GM12878 (cell line): Measurements from ENCODE around the gene CBX2. TPM values are rescaled to one million over a fixed set of nuclear protein-coding genes. Genes with fewer than 3 reads are reported as not detected.

Experiments used
- ATAC-seq: fragments of 200-7000 bp; cut with Tn5 transposase; 3 replicates; pipeline ENCODE4 v1.9.1; 2020; ENCODE audit warnings: mild to moderate bottlenecking, moderate library complexity
- BruUV-seq: library from RNA; stranded (reverse); fragments of 400-500 nt; replicated peaks from 2 replicates; lab custom pipeline; 2021; lab: Mats Ljungman, UMichigan
- CTCF ChIA-PET: fragments of 300-600 bp; sonication (Branson Sonifier 250); formaldehyde crosslinking; extraction: SDS; loops from one replicate; lab custom pipeline; 2021; ENCODE audit warnings: inconsistent platforms; lab: Yijun Ruan, JAX
- POLR2A ChIA-PET: fragments of 350-600 bp; formaldehyde crosslinking; extraction: SDS; loops from one replicate; lab custom pipeline; 2021; ENCODE audit warnings: inconsistent platforms; lab: Charles Lee
- RAD21 ChIA-PET: fragments of 300-600 bp; sonication (Branson Sonifier 250); formaldehyde crosslinking; loops from one replicate; lab custom pipeline; 2023; ENCODE audit warnings: antibody characterized with exemption; ENCODE audit not compliant: unreplicated experiment; lab: Charles Lee
- SMC1A ChIA-PET: fragments of 300-600 bp; sonication (Branson Sonifier 250); formaldehyde crosslinking; loops from one replicate; lab custom pipeline; 2023; ENCODE audit not compliant: unreplicated experiment, uncharacterized antibody; lab: Charles Lee
- DNase-seq: peaks from one replicate; pipeline ENCODE4 v3.0.0-alpha.2; 2011; ENCODE audit warnings: low read depth, low spot score
- FAIRE-seq: peaks from 3 replicates; lab custom pipeline; 2011; peaks lifted over from hg19 to GRCh38; lab: Jason Lieb, UNC
- H2AFZ ChIP-seq: 2 replicates; pipeline ENCODE4 v1.6.0; 2011; ENCODE audit warnings: low read depth, low read length, control low read depth; ENCODE audit not compliant: control insufficient read depth
- H3K27ac ChIP-seq: 2 replicates; pipeline ENCODE4 v1.5.1; 2011; ENCODE audit warnings: control low read depth; ENCODE audit not compliant: control insufficient read depth, insufficient read depth
- H3K27me3 ChIP-seq, 2 experiments: replicated peaks in 1 of 2; 2 replicates each; pipeline versions ENCODE4 v1.6.0 to v1.6.1; 2011; ENCODE audit warnings: low read length in 1 of 2; ENCODE audit not compliant: control insufficient read depth in 2 of 2, insufficient read depth in 2 of 2
- H3K36me3 ChIP-seq, 2 experiments: 2 replicates each; pipeline ENCODE4 v1.5.1; 2011; ENCODE audit warnings: low read length in 1 of 2; ENCODE audit not compliant: control insufficient read depth in 2 of 2, insufficient read depth in 2 of 2
- H3K4me1 ChIP-seq: 2 replicates; pipeline ENCODE4 v1.6.1; 2011; ENCODE audit warnings: mild to moderate bottlenecking, low read length, moderate library complexity, mixed read lengths; ENCODE audit not compliant: control insufficient read depth, insufficient read depth
- H3K4me2 ChIP-seq: 2 replicates; pipeline ENCODE4 v1.6.0; 2011; ENCODE audit warnings: control low read depth; ENCODE audit not compliant: control insufficient read depth, insufficient read depth
- H3K4me3 ChIP-seq: fragments of 200-600 bp; sonication (generic); 2 replicates; pipeline ENCODE4 v1.5.1; 2016
- H3K79me2 ChIP-seq: 2 replicates; pipeline ENCODE4 v1.6.0; 2011; ENCODE audit warnings: low read length; ENCODE audit not compliant: control insufficient read depth, insufficient read depth
- H3K9ac ChIP-seq: 2 replicates; pipeline ENCODE4 v1.8.0; 2011; ENCODE audit warnings: low read length, control low read depth, mixed read lengths; ENCODE audit not compliant: control insufficient read depth, insufficient read depth
- H3K9me3 ChIP-seq: replicated peaks from 3 replicates; pipeline ENCODE4 v1.5.1; 2011; ENCODE audit warnings: mild to moderate bottlenecking, low read length; ENCODE audit not compliant: control insufficient read depth, insufficient read depth
- H4K20me1 ChIP-seq: 2 replicates; pipeline ENCODE4 v1.6.0; 2011; ENCODE audit not compliant: control insufficient read depth, insufficient read depth
- ATF2 ChIP-seq: IDR thresholded peaks from 2 replicates; pipeline ENCODE4 v1.6.1; 2012; ENCODE audit warnings: low read length, inconsistent platforms
- ATF3 ChIP-seq: IDR thresholded peaks from 2 replicates; pipeline ENCODE4 v1.6.1; 2011; ENCODE audit warnings: low read depth, mild to moderate bottlenecking, low read length, moderate library complexity, borderline replicate concordance; ENCODE audit errors: extremely low read depth
- BCL11A ChIP-seq: IDR thresholded peaks from 2 replicates; pipeline ENCODE4 v1.6.1; 2011; ENCODE audit warnings: low read depth, low read length
- HDGF ChIP-seq: fragments of 450-650 bp; IDR thresholded peaks from 2 replicates; pipeline ENCODE4 v1.6.1; 2016; ENCODE audit warnings: antibody characterized with exemption
- MEF2A ChIP-seq: IDR thresholded peaks from 2 replicates; pipeline ENCODE4 v1.6.1; 2011; ENCODE audit warnings: low read depth, mild to moderate bottlenecking, low read length, moderate library complexity; ENCODE audit not compliant: insufficient read depth
- MEF2B ChIP-seq: fragments of 450-650 bp; IDR thresholded peaks from 2 replicates; pipeline ENCODE4 v1.6.1; 2018; ENCODE audit warnings: mild to moderate bottlenecking, moderate library complexity; ENCODE audit not compliant: partially characterized antibody, poor library complexity, severe bottlenecking
- MTA3 ChIP-seq: IDR thresholded peaks from 2 replicates; pipeline ENCODE4 v1.6.1; 2012; ENCODE audit warnings: low read length, inconsistent platforms, borderline replicate concordance
- MXI1 ChIP-seq: fragments of 150-350 bp; IDR thresholded peaks from 2 replicates; pipeline ENCODE4 v1.6.1; 2011; ENCODE audit warnings: low read depth, mild to moderate bottlenecking, inconsistent platforms, low read length, improper control_type of control experiment
- NFYB ChIP-seq: IDR thresholded peaks from 2 replicates; pipeline ENCODE4 v1.6.1; 2011; ENCODE audit warnings: low read depth, mild to moderate bottlenecking, low read length, improper control_type of control experiment, moderate library complexity; ENCODE audit not compliant: insufficient read depth
- NRF1 ChIP-seq: conservative IDR thresholded peaks from 2 replicates; pipeline ENCODE4 v1.6.1; 2011; ENCODE audit warnings: mild to moderate bottlenecking, low read depth, low read length, improper control_type of control experiment
- POLR2AphosphoS5 ChIP-seq: IDR thresholded peaks from 2 replicates; pipeline ENCODE4 v1.6.1; 2011; ENCODE audit warnings: mild to moderate bottlenecking, low read length, inconsistent platforms
- RELA ChIP-seq: fragments of 450-650 bp; IDR thresholded peaks from 2 replicates; pipeline ENCODE4 v1.8.0; 2014; ENCODE audit warnings: borderline replicate concordance; ENCODE audit not compliant: partially characterized antibody
- SPI1 ChIP-seq: IDR thresholded peaks from 2 replicates; pipeline ENCODE4 v1.6.1; 2011; ENCODE audit warnings: low read depth, mild to moderate bottlenecking, low read length, moderate library complexity, borderline replicate concordance; ENCODE audit not compliant: insufficient read depth
- TBL1XR1 ChIP-seq: IDR thresholded peaks from 2 replicates; pipeline ENCODE4 v1.6.1; 2012; ENCODE audit warnings: low read depth, low read length, improper control_type of control experiment
- ZNF207 ChIP-seq: fragments of 450-650 bp; IDR thresholded peaks from 2 replicates; pipeline ENCODE4 v1.6.1; 2014; ENCODE audit warnings: antibody characterized with exemption, mild to moderate bottlenecking, borderline replicate concordance
- whole genome bisulfite sequencing: methylation state at CpG from one replicate; pipeline ENCODE4 v1.1.6; 2016; ENCODE audit warnings: low lambda C conversion rate; ENCODE audit not compliant: insufficient replicate concordance, insufficient coverage; ENCODE audit errors: missing lambda C conversion rate; 5-methylcytosine and 5-hydroxymethylcytosine counted together
- in situ Hi-C: fragments of 300-500 bp; cut with MboI; formaldehyde crosslinking; loops from 9 replicates; pipeline ENCODE4 v1.14.3; 2018; ENCODE audit warnings: mixed read lengths
- intact Hi-C: fragments of 100-400 bp; cut with micrococcal nuclease; formaldehyde crosslinking; loops from one replicate; pipeline ENCODE4 v1.14.2; 2022; ENCODE audit not compliant: unreplicated experiment
- polyA plus RNA-seq, 11 experiments: library from polyadenylated mRNA; depleted of rRNA in 4 of 11; unstranded in 6 of 11; stranded (reverse) in 5 of 11; fragments of >200 nt; fragmentation: Nextera tagmentation in 4 of 11; fragmentation: Illumina TruSeq in 1 of 11; extraction: Ambion mirVana in 4 of 11; extraction: Trizol in 1 of 11; gene quantifications; 1 replicate in 1 of 11; 2 replicates in 10 of 11; pipeline versions ENCODE4 v1.2.1 to v1.2.3, GENCODE V29; 2011 to 2016; ENCODE audit warnings: inconsistent platforms in 2 of 11, missing spikeins in 2 of 11, low read depth in 1 of 11
- total RNA-seq, 4 experiments: library from RNA; depleted of rRNA in 3 of 4; stranded (reverse); fragments of >200 nt in 3 of 4; fragmentation: Illumina TruSeq in 1 of 4; extraction: Trizol in 1 of 4; gene quantifications; 2 replicates each; pipeline versions ENCODE4 v1.2.1 to v1.2.3, GENCODE V29; 2013 to 2021
- TF ChIP-seq, protein P1 (sequence below): fragments of 450-650 bp; IDR thresholded peaks from 2 replicates; pipeline ENCODE4 v1.6.1; 2017; ENCODE audit warnings: mild to moderate bottlenecking, moderate library complexity

Gene CBX2
- total and polyA plus RNA-seq, 10 of the 15 experiments (the other 5 are each of a cell fraction or from before 2014, with no cell fraction given): 0.35 to 7.5 (median 4.2) TPM

DNA sequence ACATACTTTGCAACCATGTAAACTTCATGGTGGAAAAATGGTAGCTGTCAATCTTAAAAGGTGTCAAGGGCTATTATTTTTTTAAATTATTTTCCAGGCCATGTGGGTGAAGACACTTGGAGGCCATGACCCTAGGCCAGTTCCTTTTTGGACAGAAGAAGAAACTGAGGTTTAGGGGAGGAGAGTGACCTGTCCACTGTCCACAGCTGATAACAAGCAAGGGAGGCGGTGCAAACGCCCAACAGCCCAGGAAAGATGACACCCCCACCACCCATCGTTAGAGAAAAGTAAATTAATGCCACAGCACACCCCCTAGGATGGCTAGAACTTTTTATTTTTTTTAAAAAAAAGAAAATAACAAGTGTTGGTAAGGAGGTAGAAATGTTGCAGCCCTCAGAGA is 28.0 kb upstream of the CBX2 start:
- SMC1A ChIA-PET: no interaction called here
- BruUV-seq: no TSS peak
- H3K27ac ChIP-seq: no peak overlapping the region

More for the DNA sequence above, 28.0 kb upstream of the CBX2 start:
- no peak overlapping the region for H3K4me3 ChIP-seq
- no peaks in the 10 kb centered on the region for H3K36me3 ChIP-seq
- 41% methylated on average over 3 of the region's 3 CpGs for WGBS
- intact Hi-C loops (loop anchor here (5.0 kb wide), 1 partner anchor 87 kb away; the partner anchor contains the start of gene CBX4), in situ Hi-C loops (no loop called here)
- TF ChIP-seq MEF2A: no peak
- TF ChIP-seq RELA: no peak
- no peak for TF ChIP-seq SPI1
- TF ChIP-seq NFYB: no peak
- no peak for TF ChIP-seq ATF2
- TF ChIP-seq BCL11A: no peak
- TF ChIP-seq ATF3: no peak
- no peak for TF ChIP-seq POLR2AphosphoS5
- TF ChIP-seq, protein P1, sequence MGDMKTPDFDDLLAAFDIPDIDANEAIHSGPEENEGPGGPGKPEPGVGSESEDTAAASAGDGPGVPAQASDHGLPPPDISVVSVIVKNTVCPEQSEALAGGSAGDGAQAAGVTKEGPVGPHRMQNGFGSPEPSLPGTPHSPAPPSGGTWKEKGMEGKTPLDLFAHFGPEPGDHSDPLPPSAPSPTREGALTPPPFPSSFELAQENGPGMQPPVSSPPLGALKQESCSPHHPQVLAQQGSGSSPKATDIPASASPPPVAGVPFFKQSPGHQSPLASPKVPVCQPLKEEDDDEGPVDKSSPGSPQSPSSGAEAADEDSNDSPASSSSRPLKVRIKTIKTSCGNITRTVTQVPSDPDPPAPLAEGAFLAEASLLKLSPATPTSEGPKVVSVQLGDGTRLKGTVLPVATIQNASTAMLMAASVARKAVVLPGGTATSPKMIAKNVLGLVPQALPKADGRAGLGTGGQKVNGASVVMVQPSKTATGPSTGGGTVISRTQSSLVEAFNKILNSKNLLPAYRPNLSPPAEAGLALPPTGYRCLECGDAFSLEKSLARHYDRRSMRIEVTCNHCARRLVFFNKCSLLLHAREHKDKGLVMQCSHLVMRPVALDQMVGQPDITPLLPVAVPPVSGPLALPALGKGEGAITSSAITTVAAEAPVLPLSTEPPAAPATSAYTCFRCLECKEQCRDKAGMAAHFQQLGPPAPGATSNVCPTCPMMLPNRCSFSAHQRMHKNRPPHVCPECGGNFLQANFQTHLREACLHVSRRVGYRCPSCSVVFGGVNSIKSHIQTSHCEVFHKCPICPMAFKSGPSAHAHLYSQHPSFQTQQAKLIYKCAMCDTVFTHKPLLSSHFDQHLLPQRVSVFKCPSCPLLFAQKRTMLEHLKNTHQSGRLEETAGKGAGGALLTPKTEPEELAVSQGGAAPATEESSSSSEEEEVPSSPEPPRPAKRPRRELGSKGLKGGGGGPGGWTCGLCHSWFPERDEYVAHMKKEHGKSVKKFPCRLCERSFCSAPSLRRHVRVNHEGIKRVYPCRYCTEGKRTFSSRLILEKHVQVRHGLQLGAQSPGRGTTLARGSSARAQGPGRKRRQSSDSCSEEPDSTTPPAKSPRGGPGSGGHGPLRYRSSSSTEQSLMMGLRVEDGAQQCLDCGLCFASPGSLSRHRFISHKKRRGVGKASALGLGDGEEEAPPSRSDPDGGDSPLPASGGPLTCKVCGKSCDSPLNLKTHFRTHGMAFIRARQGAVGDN: no peak
- no peak for TF ChIP-seq MTA3
- no peak for TF ChIP-seq HDGF
- TF ChIP-seq TBL1XR1: no peak
- no peak for TF ChIP-seq MEF2B
- no peak for TF ChIP-seq MXI1
- no peak for TF ChIP-seq ZNF207
- TF ChIP-seq NRF1: no peak
- no peaks in the 10 kb centered on the region for H3K79me2 ChIP-seq
- H3K9ac ChIP-seq: no peak overlapping the region
- DNase-seq (no peak), ATAC-seq (no peak), FAIRE-seq (no peak)
- ChIA-PET POLR2A (interaction anchor here (0.6 kb wide), 1 partner anchor 1702 kb away, joined by 3 read pairs; no protein-coding TSS in a partner anchor), RAD21 (no interaction called here), CTCF (interaction anchor here (0.7 to 1.3 kb wide), 2 partner anchors 9 to 447 kb away, joined by 3 to 4 read pairs; no protein-coding TSS in a partner anchor)
- peaks cover 13% of the 10 kb centered on the region for H3K4me1 ChIP-seq
- H4K20me1 ChIP-seq: no peaks in the 10 kb centered on the region
- H3K9me3 ChIP-seq: no peaks in the 10 kb centered on the region
- no peak overlapping the region for H2AFZ ChIP-seq
- no peak overlapping the region for H3K4me2 ChIP-seq
- H3K27me3 ChIP-seq: peaks cover 0 to 4% of the 10 kb centered on the region in 2 experiments; a peak in 2 of 4 replicates
